Lung (tissue), 12 donors: Measurements from ENCODE around the gene PRR36. TPM values are rescaled to one million over a fixed set of nuclear protein-coding genes. Genes with fewer than 3 reads are reported as not detected.

Experiments
- ATAC-seq: fragments of 200-7000 bp; cut with Tn5 transposase; one replicate; pipeline ENCODE4 v1.9.1; 2020; ENCODE audit warnings: moderate number of reproducible peaks; ENCODE audit not compliant: insufficient read depth, low FRiP score
- DNase-seq, 3 donors: peaks; one replicate each; pipeline ENCODE4 v3.0.0-alpha.2; 2013 to 2017
- H3K27ac ChIP-seq, 2 donors: one replicate each; pipeline ENCODE4 v1.5.1; 2013; ENCODE audit warnings: mild to moderate bottlenecking in 2 of 2, moderate library complexity in 2 of 2, control low read depth in 1 of 2, inconsistent platforms in 1 of 2, low read depth in 1 of 2, low read length in 1 of 2
- H3K27me3 ChIP-seq, 3 donors: one replicate each; pipeline ENCODE4 v1.5.1; 2013; ENCODE audit warnings: low read length in 2 of 3; ENCODE audit not compliant: control insufficient read depth in 3 of 3, insufficient read depth in 3 of 3
- H3K36me3 ChIP-seq, 4 donors: one replicate each; pipeline ENCODE4 v1.5.1; 2013; ENCODE audit warnings: low read length in 4 of 4, mild to moderate bottlenecking in 1 of 4, moderate library complexity in 1 of 4; ENCODE audit not compliant: control insufficient read depth in 4 of 4, insufficient read depth in 4 of 4
- H3K4me1 ChIP-seq, 5 donors: one replicate each; pipeline ENCODE4 v1.5.1; 2013; ENCODE audit warnings: low read length in 5 of 5, mild to moderate bottlenecking in 2 of 5, moderate library complexity in 1 of 5; ENCODE audit not compliant: control insufficient read depth in 5 of 5, insufficient read depth in 5 of 5
- H3K4me3 ChIP-seq: one replicate; pipeline ENCODE4 v1.5.1; 2013; ENCODE audit warnings: mild to moderate bottlenecking, control low read depth, moderate library complexity
- H3K9ac ChIP-seq, 2 donors: one replicate each; pipeline ENCODE4 v1.5.1; 2013; ENCODE audit warnings: low read length in 2 of 2, control low read depth in 1 of 2; ENCODE audit not compliant: insufficient read depth in 1 of 2
- H3K9me3 ChIP-seq, 4 donors: one replicate each; pipeline ENCODE4 v1.5.1; 2013; ENCODE audit warnings: low read length in 3 of 4, mild to moderate bottlenecking in 1 of 4, moderate library complexity in 1 of 4; ENCODE audit not compliant: control insufficient read depth in 4 of 4, insufficient read depth in 3 of 4
- CTCF ChIP-seq: IDR thresholded peaks from 2 replicates; pipeline ENCODE4 v1.5.1; 2012; ENCODE audit warnings: mild to moderate bottlenecking; ENCODE audit errors: control extremely low read depth, extremely low read depth
- WGBS, 2 donors: extraction: QIAGEN DNeasy Blood & Tissue Kit; methylation state at CpG; one replicate each; pipeline ENCODE4 v1.1.7; 2013; 5-methylcytosine and 5-hydroxymethylcytosine counted together
- polyA plus RNA-seq, 2 donors: library from polyadenylated mRNA; stranded (reverse); fragments of 200-250 nt; gene quantifications; one replicate each; pipeline ENCODE4 v1.2.1, GENCODE V29; 2013
- total RNA-seq, 2 donors: library from RNA; depleted of rRNA in 1 of 2; stranded (reverse); fragments of >200 nt in 1 of 2; gene quantifications; one replicate each; pipeline ENCODE4 v1.2.1, GENCODE V29; 2014 to 2021
- donor health status: control.
- donor health status: control.
- donor health status: Bipolar disorder and iron deficiency.
- donor health status: healthy.
- donor health status: DM: yes; HTN: yes; CAD: no.

PRR36 gene
- total and polyA plus RNA-seq, 4 donors: 0.30 to 3.4 (median 1.1) TPM

- Histone ChIP-seq H3K4me3 (no peak overlapping the region), H3K27me3 (peaks cover 0 to 44% (median 28%) of the 10 kb centered on the region in 3 donors), H3K9ac (no peak overlapping the region), H3K36me3 (peaks cover 3 to 27% (median 8%) of the 10 kb centered on the region in 4 donors), H3K27ac (no peak overlapping the region), H3K4me1 (peaks cover 0 to 25% (median 3%) of the 10 kb centered on the region in 5 donors), H3K9me3 (peaks cover 0 to 15% (median 0%) of the 10 kb centered on the region in 4 donors)
- WGBS, 2 donors: 45 to 51% methylated on average over 24 of the region's 24 CpGs
- ATAC-seq (no peak), DNase-seq (no peak)
- TF ChIP-seq CTCF: no peak
Observed at GRCh38 chr19:7915250-7916102, 41.3 kb upstream of the PRR36 start.

GRCh38 chr19:7914598-7915045, 40.4 kb upstream of the PRR36 start, which contains the start of gene TGFBR3L:
TSS of gene TGFBR3L (plus strand) at chr19:7914830.
- no peak for TF ChIP-seq CTCF
- Histone ChIP-seq H3K27ac (no peak within 1 kb of the TSS), H3K9me3 (peaks cover 0 to 20% (median 0%) of the 10 kb centered on the region in 4 donors), H3K36me3 (peaks cover 5 to 35% (median 11%) of the 10 kb centered on the region in 4 donors), H3K4me3 (no peak within 1 kb of the TSS), H3K27me3 (peaks cover 0 to 43% (median 28%) of the 10 kb centered on the region in 3 donors), H3K4me1 (peaks cover 0 to 21% (median 0%) of the 10 kb centered on the region in 5 donors), H3K9ac (no peak within 1 kb of the TSS)
- ATAC-seq: no peak
- no peak for DNase-seq
- 59 to 81% methylated on average over 12 of the region's 12 CpGs for WGBS, 2 donors

GRCh38 chr19:7914099-7914498, 39.9 kb upstream of the PRR36 start:
- no peak overlapping the region for H3K4me3 ChIP-seq
- no peak for TF ChIP-seq CTCF
- ATAC-seq (no peak), DNase-seq (no peak)
- peaks cover 0 to 20% (median 0%) of the 10 kb centered on the region in 4 donors for H3K9me3 ChIP-seq
- 69 to 83% methylated on average over 12 of the region's 12 CpGs for WGBS, 2 donors
- no peak overlapping the region for H3K9ac ChIP-seq
- H3K4me1 ChIP-seq: peaks cover 0 to 18% (median 0%) of the 10 kb centered on the region in 5 donors
- H3K36me3 ChIP-seq: peaks cover 5 to 40% (median 11%) of the 10 kb centered on the region in 4 donors
- peaks cover 0 to 37% (median 28%) of the 10 kb centered on the region in 3 donors for H3K27me3 ChIP-seq
- H3K27ac ChIP-seq: no peak overlapping the region
